Neural cell (in vitro differentiated cells): ENCODE results near the gene RAB7B. TPM values are rescaled to one million over a fixed set of nuclear protein-coding genes. Genes with fewer than 3 reads are reported as not detected.

Experiments
- H2AFZ ChIP-seq: fragments of 200-600, 300-800 bp; sonication (generic), shearing (Covaris generic); 2 replicates; pipeline ENCODE4 v1.6.0; 2014; ENCODE audit warnings: low read depth, mild to moderate bottlenecking, antibody characterized with exemption, low read length, moderate library complexity
- H3F3A ChIP-seq: fragments of 200-600 bp; shearing (Covaris generic); 2 replicates; pipeline ENCODE4 v1.6.1; 2016; ENCODE audit warnings: mild to moderate bottlenecking, moderate library complexity, mixed read lengths, antibody characterized with exemption, low read length; ENCODE audit not compliant: insufficient read depth, poor library complexity, severe bottlenecking
- H3K27ac ChIP-seq: fragments of 200-600, 300-800 bp; sonication (generic), shearing (Covaris generic); 2 replicates; pipeline ENCODE4 v1.5.1; 2014; ENCODE audit warnings: mild to moderate bottlenecking, low read length, moderate library complexity
- H3K27me3 ChIP-seq: fragments of 300-800, 200-600 bp; sonication (generic), shearing (Covaris generic); 2 replicates; pipeline ENCODE4 v1.6.0; 2014; ENCODE audit warnings: mild to moderate bottlenecking, low read depth, low read length, moderate library complexity; ENCODE audit not compliant: insufficient read depth
- H3K36me3 ChIP-seq: fragments of 300-800, 200-600 bp; sonication (generic), shearing (Covaris generic); 2 replicates; pipeline ENCODE4 v1.5.1; 2014; ENCODE audit warnings: mild to moderate bottlenecking, antibody characterized with exemption, low read length, moderate library complexity; ENCODE audit not compliant: insufficient read depth
- H3K4me2 ChIP-seq: fragments of 300-800, 200-600 bp; sonication (generic), shearing (Covaris generic); 2 replicates; pipeline ENCODE4 v1.6.0; 2014; ENCODE audit warnings: mild to moderate bottlenecking, low read length
- H3K4me3 ChIP-seq: fragments of 300-800, 200-600 bp; sonication (generic), shearing (Covaris generic); 2 replicates; pipeline ENCODE4 v1.5.1; 2014; ENCODE audit warnings: mild to moderate bottlenecking, low read length, moderate library complexity
- H3K79me2 ChIP-seq: fragments of 200-600 bp; shearing (Covaris generic); replicated peaks from 2 replicates; pipeline ENCODE4 v1.6.0; 2014; ENCODE audit warnings: mild to moderate bottlenecking, low read length, moderate library complexity; ENCODE audit not compliant: insufficient read depth
- H3K9ac ChIP-seq: fragments of 300-800, 200-600 bp; sonication (generic), shearing (Covaris generic); 2 replicates; pipeline ENCODE4 v1.6.1; 2016; ENCODE audit warnings: mild to moderate bottlenecking, low read length, mixed read lengths
- H3K9me2 ChIP-seq: fragments of 200-600 bp; shearing (Covaris generic); 2 replicates; pipeline ENCODE4 v1.6.1; 2016; ENCODE audit warnings: mild to moderate bottlenecking, low read length, mixed read lengths; ENCODE audit not compliant: insufficient read depth
- H3K9me3 ChIP-seq: fragments of 200-600, 300-800 bp; sonication (generic), shearing (Covaris generic); 2 replicates; pipeline ENCODE4 v1.6.1; 2016; ENCODE audit warnings: mild to moderate bottlenecking, mixed run types, low read length, moderate library complexity, mixed read lengths
- H4K20me1 ChIP-seq: fragments of 200-600 bp; shearing (Covaris generic); 2 replicates; pipeline ENCODE4 v1.6.1; 2016; ENCODE audit warnings: mild to moderate bottlenecking, mixed run types; ENCODE audit not compliant: insufficient read depth
- CTCF ChIP-seq: fragments of 450-650 bp; IDR thresholded peaks from 2 replicates; pipeline ENCODE4 v1.5.1; 2014; ENCODE audit warnings: antibody characterized with exemption, mild to moderate bottlenecking, moderate library complexity; ENCODE audit not compliant: poor library complexity, severe bottlenecking
- EP300 ChIP-seq: fragments of 450-650 bp; conservative IDR thresholded peaks from 2 replicates; pipeline ENCODE4 v1.6.1; 2014; ENCODE audit warnings: antibody characterized with exemption, mild to moderate bottlenecking, moderate library complexity; ENCODE audit not compliant: poor library complexity, severe bottlenecking
- EZH2 ChIP-seq: fragments of 200-600, 300-800 bp; shearing (Covaris generic), sonication (generic); IDR thresholded peaks from 2 replicates; pipeline ENCODE4 v1.6.1; 2014; ENCODE audit warnings: antibody characterized with exemption, low read length, borderline replicate concordance, mild to moderate bottlenecking; ENCODE audit not compliant: insufficient read depth, poor library complexity, severe bottlenecking
- MXI1 ChIP-seq: fragments of 450-650 bp; conservative IDR thresholded peaks from 2 replicates; pipeline ENCODE4 v1.6.1; 2014; ENCODE audit warnings: antibody characterized with exemption, mild to moderate bottlenecking; ENCODE audit not compliant: poor library complexity, severe bottlenecking
- POLR2AphosphoS5 ChIP-seq: IDR thresholded peaks from 2 replicates; pipeline ENCODE4 v1.6.1; 2012
- RAD21 ChIP-seq: fragments of 450-650 bp; conservative IDR thresholded peaks from 2 replicates; pipeline ENCODE4 v1.6.1; 2014; ENCODE audit warnings: antibody characterized with exemption, mild to moderate bottlenecking, moderate library complexity
- SMC3 ChIP-seq: fragments of 450-650 bp; conservative IDR thresholded peaks from 2 replicates; pipeline ENCODE4 v1.6.1; 2014; ENCODE audit warnings: antibody characterized with exemption, mild to moderate bottlenecking, moderate library complexity; ENCODE audit not compliant: poor library complexity
- TAF1 ChIP-seq: IDR thresholded peaks from 2 replicates; pipeline ENCODE4 v1.6.1; 2012; ENCODE audit warnings: low read depth
- polyA plus RNA-seq: library from polyadenylated mRNA; depleted of rRNA; stranded (reverse); fragments of >200 nt; gene quantifications from 2 replicates; pipeline ENCODE4 v1.2.3, GENCODE V29; 2014
- TF ChIP-seq, protein P1 (sequence below): IDR thresholded peaks from 2 replicates; pipeline ENCODE4 v1.6.1; 2012; ENCODE audit warnings: borderline replicate concordance

RAB7B gene
- polyA plus RNA-seq, 1 donor from 2014 or later: not detected

DNA sequence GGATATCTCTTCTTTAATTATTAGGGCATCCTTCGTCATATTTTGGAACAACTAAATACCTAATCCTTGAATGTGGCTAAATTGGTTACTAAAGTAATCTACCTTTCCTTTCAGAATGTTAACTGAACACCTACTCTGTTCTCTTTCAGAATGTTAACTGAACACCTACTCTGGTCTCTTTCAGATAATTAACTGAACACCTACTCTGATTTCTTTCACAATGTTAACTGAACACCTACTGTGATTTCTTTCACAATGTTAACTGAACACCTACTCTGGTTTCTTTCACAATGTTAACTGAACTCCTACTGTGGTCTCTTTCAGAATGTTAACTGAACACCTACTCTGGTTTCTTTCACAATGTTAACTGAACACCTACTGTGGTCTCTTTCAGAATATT, 21.9 kb downstream of the RAB7B start:
- Histone ChIP-seq H3K9ac (no peak overlapping the region), H3K36me3 (no peaks in the 10 kb centered on the region), H3K4me3 (no peak overlapping the region), H3K27me3 (no peaks in the 10 kb centered on the region), H3F3A (no peaks in the 10 kb centered on the region), H3K27ac (no peak overlapping the region), H3K9me2 (no peaks in the 10 kb centered on the region), H2AFZ (no peak overlapping the region), H3K79me2 (no peaks in the 10 kb centered on the region), H3K4me2 (no peak overlapping the region), H3K9me3 (no peaks in the 10 kb centered on the region), H4K20me1 (no peaks in the 10 kb centered on the region)
- no peak for TF ChIP-seq EP300
- TF ChIP-seq CTCF: no peak

DNA sequence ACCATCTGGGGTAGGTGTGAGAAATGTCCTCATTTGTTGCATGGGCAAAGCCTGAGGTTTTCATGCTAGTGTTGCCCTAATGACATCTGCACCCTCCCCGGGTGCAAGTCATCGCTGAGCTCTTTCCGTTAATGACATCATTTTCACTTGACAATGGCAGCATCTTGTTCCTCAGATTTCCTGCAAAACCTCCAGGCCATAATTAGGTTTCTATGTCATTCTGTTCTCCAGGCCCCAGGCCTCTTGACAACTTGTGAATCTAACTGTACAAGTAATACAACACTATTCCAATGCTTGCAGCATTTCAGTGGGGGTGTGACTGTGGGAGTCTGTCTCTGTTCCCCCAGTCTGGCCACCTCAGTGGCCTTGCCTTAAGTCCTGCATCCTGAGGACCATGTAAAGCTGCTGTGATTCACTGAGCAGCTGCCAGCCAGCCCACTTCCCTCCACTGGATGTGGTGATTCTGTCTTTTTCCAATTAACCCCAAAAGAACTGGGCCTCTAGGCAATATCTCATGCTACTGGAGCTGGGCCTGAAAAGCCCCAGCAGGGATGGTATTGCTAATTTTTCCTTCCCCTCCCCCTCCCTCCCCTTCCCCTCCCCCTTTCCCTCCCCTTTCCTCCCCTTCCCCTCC, 22.8 kb downstream of the RAB7B start:
- no peaks in the 10 kb centered on the region for H3F3A ChIP-seq
- H3K4me2 ChIP-seq: no peak overlapping the region
- H3K36me3 ChIP-seq: no peaks in the 10 kb centered on the region
- no peak overlapping the region for H3K9ac ChIP-seq
- no peak overlapping the region for H3K4me3 ChIP-seq
- no peak overlapping the region for H2AFZ ChIP-seq
- no peak overlapping the region for H3K27ac ChIP-seq
- no peaks in the 10 kb centered on the region for H4K20me1 ChIP-seq
- TF ChIP-seq TAF1 (no peak), POLR2AphosphoS5 (no peak), RAD21 (no peak), SMC3 (no peak), CTCF (no peak), MXI1 (no peak), EZH2 (no peak)
- TF ChIP-seq, protein P1, sequence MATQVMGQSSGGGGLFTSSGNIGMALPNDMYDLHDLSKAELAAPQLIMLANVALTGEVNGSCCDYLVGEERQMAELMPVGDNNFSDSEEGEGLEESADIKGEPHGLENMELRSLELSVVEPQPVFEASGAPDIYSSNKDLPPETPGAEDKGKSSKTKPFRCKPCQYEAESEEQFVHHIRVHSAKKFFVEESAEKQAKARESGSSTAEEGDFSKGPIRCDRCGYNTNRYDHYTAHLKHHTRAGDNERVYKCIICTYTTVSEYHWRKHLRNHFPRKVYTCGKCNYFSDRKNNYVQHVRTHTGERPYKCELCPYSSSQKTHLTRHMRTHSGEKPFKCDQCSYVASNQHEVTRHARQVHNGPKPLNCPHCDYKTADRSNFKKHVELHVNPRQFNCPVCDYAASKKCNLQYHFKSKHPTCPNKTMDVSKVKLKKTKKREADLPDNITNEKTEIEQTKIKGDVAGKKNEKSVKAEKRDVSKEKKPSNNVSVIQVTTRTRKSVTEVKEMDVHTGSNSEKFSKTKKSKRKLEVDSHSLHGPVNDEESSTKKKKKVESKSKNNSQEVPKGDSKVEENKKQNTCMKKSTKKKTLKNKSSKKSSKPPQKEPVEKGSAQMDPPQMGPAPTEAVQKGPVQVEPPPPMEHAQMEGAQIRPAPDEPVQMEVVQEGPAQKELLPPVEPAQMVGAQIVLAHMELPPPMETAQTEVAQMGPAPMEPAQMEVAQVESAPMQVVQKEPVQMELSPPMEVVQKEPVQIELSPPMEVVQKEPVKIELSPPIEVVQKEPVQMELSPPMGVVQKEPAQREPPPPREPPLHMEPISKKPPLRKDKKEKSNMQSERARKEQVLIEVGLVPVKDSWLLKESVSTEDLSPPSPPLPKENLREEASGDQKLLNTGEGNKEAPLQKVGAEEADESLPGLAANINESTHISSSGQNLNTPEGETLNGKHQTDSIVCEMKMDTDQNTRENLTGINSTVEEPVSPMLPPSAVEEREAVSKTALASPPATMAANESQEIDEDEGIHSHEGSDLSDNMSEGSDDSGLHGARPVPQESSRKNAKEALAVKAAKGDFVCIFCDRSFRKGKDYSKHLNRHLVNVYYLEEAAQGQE: no peak
- no peaks in the 10 kb centered on the region for H3K27me3 ChIP-seq
- no peaks in the 10 kb centered on the region for H3K9me2 ChIP-seq
- H3K9me3 ChIP-seq: no peaks in the 10 kb centered on the region
- H3K79me2 ChIP-seq: no peaks in the 10 kb centered on the region
